Keratinocyte (primary cell): Measurements from ENCODE around the gene CPEB1. TPM values are rescaled to one million over a fixed set of nuclear protein-coding genes. Genes with fewer than 3 reads are reported as not detected.
A peak's percentile ranks its signal among the peaks of the same experiment; 100 is the strongest.

Experiments
- DNase-seq: peaks from one replicate; pipeline ENCODE4 v3.0.0-alpha.2; 2011; ENCODE audit warnings: low read depth, missing footprints, low spot score
- FAIRE-seq: peaks from 2 replicates; lab custom pipeline; 2011; peaks lifted over from hg19 to GRCh38; lab: Jason Lieb, UNC
- H2AFZ ChIP-seq: 2 replicates; pipeline ENCODE4 v1.6.0; 2012; ENCODE audit warnings: low read length, control low read depth, inconsistent platforms; ENCODE audit not compliant: control insufficient read depth
- H3K27ac ChIP-seq: 2 replicates; pipeline ENCODE4 v1.5.1; 2011; ENCODE audit warnings: low read length; ENCODE audit not compliant: control insufficient read depth, insufficient read depth
- H3K27me3 ChIP-seq: 3 replicates; pipeline ENCODE4 v1.6.0; 2011; ENCODE audit warnings: low read length; ENCODE audit not compliant: control insufficient read depth, insufficient read depth; ENCODE audit errors: extremely low read depth
- H3K36me3 ChIP-seq, 2 experiments: 2 replicates in 1 of 2; 3 replicates in 1 of 2; pipeline ENCODE4 v1.5.1; 2011; ENCODE audit warnings: low read length in 2 of 2, mild to moderate bottlenecking in 1 of 2; ENCODE audit not compliant: control insufficient read depth in 2 of 2, insufficient read depth in 2 of 2; ENCODE audit errors: extremely low read depth in 1 of 2
- H3K4me1 ChIP-seq: 3 replicates; pipeline ENCODE4 v1.5.1; 2011; ENCODE audit warnings: low read length; ENCODE audit not compliant: control insufficient read depth, insufficient read depth; ENCODE audit errors: extremely low read depth
- H3K4me2 ChIP-seq: 3 replicates; pipeline ENCODE4 v1.6.0; 2011; ENCODE audit warnings: low read depth, low read length; ENCODE audit not compliant: control insufficient read depth, insufficient read depth; ENCODE audit errors: extremely low read depth
- H3K4me3 ChIP-seq, 3 experiments: fragments of 200-600 bp in 1 of 3; sonication (generic) in 1 of 3; 2 replicates in 2 of 3; 3 replicates in 1 of 3; pipeline ENCODE4 v1.5.1; 2011 to 2016; ENCODE audit warnings: low read length in 3 of 3, mild to moderate bottlenecking in 3 of 3, control low read depth in 2 of 3, inconsistent platforms in 1 of 3, low read depth in 1 of 3, mixed read lengths in 1 of 3, mixed run types in 1 of 3, moderate library complexity in 1 of 3; ENCODE audit not compliant: control insufficient read depth in 2 of 3, insufficient read depth in 2 of 3; ENCODE audit errors: extremely low read depth in 1 of 3
- H3K79me2 ChIP-seq: 2 replicates; pipeline ENCODE4 v1.6.0; 2012; ENCODE audit warnings: low read length; ENCODE audit not compliant: control insufficient read depth, insufficient read depth
- H3K9ac ChIP-seq: 3 replicates; pipeline ENCODE4 v1.6.0; 2011; ENCODE audit warnings: low read length; ENCODE audit not compliant: control insufficient read depth, insufficient read depth; ENCODE audit errors: extremely low read depth
- H3K9me1 ChIP-seq: 3 replicates; pipeline ENCODE4 v1.6.0; 2011; ENCODE audit warnings: low read length; ENCODE audit not compliant: control insufficient read depth, insufficient read depth; ENCODE audit errors: extremely low read depth
- H3K9me3 ChIP-seq: 2 replicates; pipeline ENCODE4 v1.5.1; 2012; ENCODE audit warnings: low read depth, low read length; ENCODE audit not compliant: control insufficient read depth
- H4K20me1 ChIP-seq: 3 replicates; pipeline ENCODE4 v1.6.0; 2011; ENCODE audit warnings: low read length; ENCODE audit not compliant: control insufficient read depth, insufficient read depth; ENCODE audit errors: extremely low read depth
- CTCF ChIP-seq, 3 experiments: IDR thresholded peaks in 1 of 3; conservative IDR thresholded peaks in 1 of 3; optimal IDR thresholded peaks in 1 of 3; 2 replicates in 2 of 3; 3 replicates in 1 of 3; pipeline versions ENCODE3 to v1.5.1; 2011; ENCODE audit warnings: low read length in 3 of 3, mild to moderate bottlenecking in 3 of 3, moderate library complexity in 2 of 3, control low read depth in 1 of 3, inconsistent platforms in 1 of 3; ENCODE audit not compliant: insufficient read depth in 2 of 3; ENCODE audit errors: extremely low read depth in 1 of 3
- EZH2 ChIP-seq: IDR thresholded peaks from one replicate; pipeline ENCODE4 v1.6.1; 2012; ENCODE audit warnings: inconsistent platforms, mild to moderate bottlenecking, low read length, moderate library complexity
- dilution Hi-C: fragments of 300-500 bp; cut with MboI; formaldehyde crosslinking; loops from one replicate; pipeline ENCODE4 v1.7.0; 2020; ENCODE audit warnings: low sequenced_read_pairs; ENCODE audit not compliant: extremely low pct_ligation_motif_present
- polyA plus RNA-seq, 5 experiments: library from polyadenylated mRNA; depleted of rRNA in 3 of 5; stranded (reverse) in 3 of 5; stranded (forward) in 1 of 5; unstranded in 1 of 5; fragments of >200 nt; gene quantifications; 1 replicate in 1 of 5; 2 replicates in 3 of 5; 3 replicates in 1 of 5; pipeline versions ENCODE4 v1.2.1 to v1.2.3, GENCODE V29; 2011 to 2012; ENCODE audit warnings: missing spikeins in 2 of 5, low read depth in 1 of 5, low replicate concordance in 1 of 5

The CPEB1 gene
- polyA plus RNA-seq, 1 donor (not counting 4 experiments of a cell fraction or from before 2014, with no cell fraction given): 0.16 TPM

DNA sequence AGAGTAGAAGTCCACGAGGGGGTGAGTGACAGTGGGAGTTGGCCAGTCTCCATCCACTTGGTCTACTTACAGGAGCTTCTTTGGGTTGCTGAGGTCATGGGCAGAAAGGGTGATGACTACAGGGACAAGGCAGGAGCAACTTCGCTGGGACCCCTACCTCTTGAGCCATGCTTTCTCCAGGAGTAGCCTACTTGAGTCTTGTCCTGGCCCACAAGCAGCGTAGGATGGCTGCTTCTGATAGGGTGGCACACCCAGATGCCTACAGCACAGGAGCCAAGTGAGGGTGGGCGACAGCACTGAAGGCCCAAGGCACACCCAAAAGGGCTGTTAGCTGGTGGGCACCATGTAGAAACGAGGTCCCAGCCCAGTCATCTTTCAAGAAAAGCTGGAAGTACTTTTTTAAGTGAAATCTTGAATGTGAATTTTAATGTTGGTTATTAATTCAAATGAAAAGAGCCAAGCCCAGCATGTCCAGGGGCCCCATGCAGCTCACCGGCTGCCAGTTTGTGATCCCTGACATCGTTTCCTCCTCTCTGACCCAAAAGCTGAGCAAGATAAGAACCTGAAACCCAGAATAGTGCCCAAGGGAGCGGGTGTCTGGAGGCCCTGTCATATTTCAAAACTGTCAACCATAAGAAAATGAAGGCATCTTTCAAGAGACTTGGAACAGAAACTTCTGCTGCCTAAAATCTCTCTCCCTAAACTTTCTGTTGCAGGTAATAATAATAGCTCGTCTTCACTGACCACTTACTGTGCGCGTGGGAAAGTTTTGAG lies 2.2 kb upstream of the CPEB1 start:
- Histone ChIP-seq H3K4me2 (no peak overlapping the region), H3K4me3 (no peak overlapping the region), H3K9ac (no peak overlapping the region), H3K4me1 (peaks cover 2% of the 10 kb centered on the region), H3K27ac (no peak overlapping the region), H3K36me3 (no peaks in the 10 kb centered on the region), H3K27me3 (peaks cover 49% of the 10 kb centered on the region), H2AFZ (no peak overlapping the region), H3K9me3 (no peaks in the 10 kb centered on the region), H4K20me1 (peaks cover 3% of the 10 kb centered on the region), H3K9me1 (no peaks in the 10 kb centered on the region), H3K79me2 (no peaks in the 10 kb centered on the region)
- FAIRE-seq (no peak), DNase-seq (no peak)
- TF ChIP-seq EZH2: no peak
- no peak for TF ChIP-seq CTCF (optimal IDR thresholded peaks at IDR 0.05 in 1 of 3, IDR thresholded peaks at IDR 0.05 in 1 of 3, conservative IDR thresholded peaks at IDR 0.05 in 1 of 3; ENCODE audit: extremely low read depth in 1 of 3, insufficient read depth in 2 of 3, low read length in 3 of 3)
- dilution Hi-C loops: no loop called here

DNA sequence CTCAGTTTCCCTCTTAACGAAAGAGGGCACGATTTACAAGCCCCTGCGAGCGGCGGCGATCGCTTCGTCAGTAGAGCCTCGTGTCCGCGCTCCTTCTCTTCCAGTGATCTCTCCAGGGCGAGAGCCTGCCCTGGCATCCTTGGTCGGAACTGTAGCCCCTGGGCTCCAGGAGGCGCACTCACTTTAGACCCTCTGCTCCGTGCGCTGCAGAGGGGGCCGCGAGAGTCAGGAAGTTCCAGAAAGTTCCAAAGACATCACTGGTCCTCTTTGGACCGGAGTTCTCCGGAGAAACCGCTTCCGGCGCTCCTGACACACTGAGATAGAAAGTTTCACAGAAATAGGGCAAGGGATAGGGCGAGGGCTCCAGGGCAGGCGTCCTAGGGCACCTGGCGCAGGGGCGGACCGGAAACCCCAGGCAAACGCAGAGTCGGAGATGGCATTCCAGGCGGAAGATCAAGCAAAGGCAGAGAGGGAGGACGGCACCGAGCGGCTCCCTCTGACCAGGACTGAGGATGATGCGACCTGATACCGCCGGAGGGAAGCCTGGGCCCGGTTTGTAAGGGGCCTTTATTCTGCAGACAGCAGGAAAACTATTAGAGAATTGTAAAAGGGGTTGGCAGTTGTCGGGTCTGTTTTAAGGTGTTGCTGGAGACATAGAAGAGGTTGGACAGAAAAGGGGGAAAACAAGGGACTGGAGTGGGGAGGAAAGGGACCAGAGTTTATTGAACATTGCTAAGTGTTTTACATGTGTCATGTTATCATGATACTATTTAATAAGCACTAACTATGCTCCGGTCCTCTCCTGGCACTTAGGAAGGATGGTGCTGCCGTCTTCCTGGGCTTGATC lies 1.3 kb upstream of the CPEB1 start:
- no peak for DNase-seq
- Histone ChIP-seq H3K4me1 (peaks cover 2% of the 10 kb centered on the region), H4K20me1 (peaks cover 3% of the 10 kb centered on the region), H3K4me2 (peak overlapping the region; percentile 51), H3K79me2 (no peaks in the 10 kb centered on the region), H3K36me3 (no peaks in the 10 kb centered on the region), H3K27ac (no peak overlapping the region), H3K9me1 (no peaks in the 10 kb centered on the region), H3K27me3 (peaks cover 54% of the 10 kb centered on the region), H2AFZ (no peak overlapping the region), H3K9me3 (no peaks in the 10 kb centered on the region), H3K9ac (no peak overlapping the region), H3K4me3 (no peak overlapping the region)
- dilution Hi-C loops: no loop called here
- TF ChIP-seq CTCF (optimal IDR thresholded peaks at IDR 0.05 in 1 of 3, IDR thresholded peaks at IDR 0.05 in 1 of 3, conservative IDR thresholded peaks at IDR 0.05 in 1 of 3; ENCODE audit: extremely low read depth in 1 of 3, insufficient read depth in 2 of 3, low read length in 3 of 3) (no peak), EZH2 (peak; percentile 88)
- FAIRE-seq: no peak
